Measurements from ENCODE around the gene TSPAN6.

GRCh38 chrX:100600758-100601157 is 35.8 kb downstream of the TSPAN6 start:
- TF ChIP-seq CTCF (conservative IDR thresholded peaks at IDR 0.05 in 1 of 2, IDR thresholded peaks at IDR 0.05 in 1 of 2; ENCODE audit: extremely low read depth in 1 of 2, insufficient read depth in 1 of 2, low read depth in 1 of 2, low read length in 2 of 2) (no peak), EZH2 (IDR thresholded peaks at IDR 0.05; ENCODE audit: borderline replicate concordance, low read length) (no peak)

Measured in mammary epithelial cell (primary cell).